ENCODE data around the gene POLQ. TPM values are rescaled to one million over a fixed set of nuclear protein-coding genes. Genes with fewer than 3 reads are reported as not detected.

The POLQ gene
- total and polyA plus RNA-seq, 7 donors = 0.01 to 0.90 (median 0.17) TPM

- no peaks in the 10 kb centered on the region for H3K36me3 ChIP-seq (ENCODE audit: insufficient read depth in 1 of 2, low read depth in 1 of 2)
- H3K9me3 ChIP-seq = no peaks in the 10 kb centered on the region
- 93 to 100% (median 95%) methylated on average over 1 of the region's 1 CpG for WGBS, 3 donors
- no peak for ATAC-seq
- H3K27me3 ChIP-seq (ENCODE audit: insufficient read depth in 3 of 3, low read length in 2 of 3) = no peaks in the 10 kb centered on the region
- H3K4me3 ChIP-seq = no peak overlapping the region
- TF ChIP-seq CTCF (IDR thresholded peaks at IDR 0.05) = no peak
- no peak overlapping the region for H3K27ac ChIP-seq
- DNase-seq = no peak
- intact Hi-C loops (cut with DNase I) = no loop called here
- no peaks in the 10 kb centered on the region for H3K4me1 ChIP-seq
These were observed 38.6 kb upstream of the POLQ start for GRCh38 chr3:121584418-121584817.

- Histone ChIP-seq H3K9me3 (no peaks in the 10 kb centered on the region), H3K27ac (no peak overlapping the region), H3K4me1 (no peaks in the 10 kb centered on the region), H3K36me3 (ENCODE audit: insufficient read depth in 1 of 2, low read depth in 1 of 2) (no peaks in the 10 kb centered on the region), H3K27me3 (ENCODE audit: insufficient read depth in 3 of 3, low read length in 2 of 3) (no peaks in the 10 kb centered on the region), H3K4me3 (no peak overlapping the region)
- no peak for TF ChIP-seq CTCF (IDR thresholded peaks at IDR 0.05)
- ATAC-seq (no peak), DNase-seq (no peak)
- 54 to 80% (median 65%) methylated on average over 2 of the region's 2 CpGs for WGBS, 3 donors
- intact Hi-C loops (cut with DNase I) = no loop called here
These were observed 35.9 kb upstream of the POLQ start for GRCh38 chr3:121581691-121582090.

GRCh38 chr3:121574449-121574848, 28.7 kb upstream of the POLQ start:
- no peaks in the 10 kb centered on the region for H3K27me3 ChIP-seq (ENCODE audit: insufficient read depth in 3 of 3, low read length in 2 of 3)
- no peaks in the 10 kb centered on the region for H3K9me3 ChIP-seq
- WGBS, 3 donors = 79 to 83% (median 83%) methylated on average over 6 of the region's 6 CpGs
- H3K4me3 ChIP-seq = no peak overlapping the region
- no peaks in the 10 kb centered on the region for H3K36me3 ChIP-seq (ENCODE audit: insufficient read depth in 1 of 2, low read depth in 1 of 2)
- DNase-seq (no peak), ATAC-seq (no peak)
- H3K4me1 ChIP-seq = no peaks in the 10 kb centered on the region
- H3K27ac ChIP-seq = no peak overlapping the region
- TF ChIP-seq CTCF (IDR thresholded peaks at IDR 0.05) = no peak
- intact Hi-C loops (cut with DNase I) = no loop called here

- Histone ChIP-seq H3K27ac (no peak within 1 kb of the TSS), H3K4me3 (no peak within 1 kb of the TSS), H3K27me3 (ENCODE audit: insufficient read depth in 3 of 3, low read length in 2 of 3) (no peaks in the 10 kb centered on the region), H3K36me3 (ENCODE audit: insufficient read depth in 1 of 2, low read depth in 1 of 2) (no peaks in the 10 kb centered on the region), H3K9me3 (no peaks in the 10 kb centered on the region), H3K4me1 (no peaks in the 10 kb centered on the region)
- TF ChIP-seq CTCF (IDR thresholded peaks at IDR 0.05) = no peak
- 92 to 96% (median 95%) methylated on average over 5 of the region's 5 CpGs for WGBS, 3 donors
- no peak for DNase-seq
- intact Hi-C loops (cut with DNase I) = loop anchor here in 1 of 2 donors (1.0 kb wide), 1 partner anchor 9 kb away; no protein-coding TSS in a partner anchor
- no peak for ATAC-seq
These were observed 21.9 kb upstream of the POLQ start, which contains the start of gene ARGFX for GRCh38 chr3:121567649-121568048. Gene ARGFX, plus strand, starts transcription at chr3:121567949. Its CDS starts 2,765 bp downstream, at chr3:121570714.

- 47 to 58% (median 49%) methylated on average over 9 of the region's 9 CpGs for WGBS, 3 donors
- no peaks in the 10 kb centered on the region for H3K4me1 ChIP-seq
- no peaks in the 10 kb centered on the region for H3K36me3 ChIP-seq (ENCODE audit: insufficient read depth in 1 of 2, low read depth in 1 of 2)
- ATAC-seq (no peak), DNase-seq (no peak)
- H3K27me3 ChIP-seq (ENCODE audit: insufficient read depth in 3 of 3, low read length in 2 of 3) = no peaks in the 10 kb centered on the region
- intact Hi-C loops (cut with DNase I) = no loop called here
- TF ChIP-seq CTCF (IDR thresholded peaks at IDR 0.05) = no peak
- H3K27ac ChIP-seq = no peak overlapping the region
- no peaks in the 10 kb centered on the region for H3K9me3 ChIP-seq
- H3K4me3 ChIP-seq = no peak overlapping the region
These were observed 21.0 kb upstream of the POLQ start for GRCh38 chr3:121566773-121567172.
